Tibial artery (tissue), 4 donors: Measurements from ENCODE around the gene ETV6.

ENCODE experiments used
- DNase-seq, 2 donors: peaks; one replicate each; pipeline ENCODE4 v3.0.0-alpha.2; 2019
- H3K27ac ChIP-seq, 2 donors: fragments of 200-600 bp; sonication (generic) in 1 of 2; 1 replicate in 1 of 2; 2 replicates in 1 of 2; pipeline ENCODE4 v1.5.1; 2018 to 2019; ENCODE audit warnings: mild to moderate bottlenecking in 1 of 2
- H3K27me3 ChIP-seq, 2 donors: fragments of 200-600 bp; sonication (generic) in 1 of 2; one replicate each; pipeline versions ENCODE4 v1.5.1 to v1.6.0; 2016 to 2019
- H3K36me3 ChIP-seq, 3 donors: fragments of 200-600 bp; sonication (generic) in 2 of 3; one replicate each; pipeline ENCODE4 v1.5.1; 2016 to 2019; ENCODE audit warnings: mild to moderate bottlenecking in 2 of 3
- H3K4me1 ChIP-seq, 4 donors: fragments of 200-600 bp; sonication (generic) in 2 of 4; 1 replicate in 3 of 4; 2 replicates in 1 of 4; pipeline ENCODE4 v1.5.1; 2016 to 2019
- H3K4me3 ChIP-seq, 2 donors: fragments of 200-600 bp; sonication (generic) in 1 of 2; 1 replicate in 1 of 2; 2 replicates in 1 of 2; pipeline ENCODE4 v1.5.1; 2018 to 2019; ENCODE audit warnings: mild to moderate bottlenecking in 2 of 2
- H3K9me3 ChIP-seq, 3 donors: fragments of 200-600 bp; sonication (generic) in 1 of 3; one replicate each; pipeline ENCODE4 v1.5.1; 2016 to 2019
- CTCF ChIP-seq, 2 experiments: fragments of 200-600 bp in 1 of 2; fragments of 450-650 bp in 1 of 2; IDR thresholded peaks; one replicate each; pipeline ENCODE4 v1.5.1; 2017 to 2019; ENCODE audit warnings: antibody characterized with exemption in 2 of 2, mild to moderate bottlenecking in 1 of 2, moderate library complexity in 1 of 2
- intact Hi-C: fragments of 100-400 bp; cut with DNase I; formaldehyde crosslinking; loops from one replicate; pipeline ENCODE4 v1.15.0; 2023; ENCODE audit warnings: low total_unique reads

The ETV6 gene

GRCh38 chr12:11734580-11735180, 85.2 kb downstream of the ETV6 start:
- intact Hi-C loops = no loop called here
- Histone ChIP-seq H3K4me3 (no peak overlapping the region), H3K27me3 (no peaks in the 10 kb centered on the region), H3K27ac (no peak overlapping the region), H3K36me3 (peaks cover 0 to 4% (median 0%) of the 10 kb centered on the region in 3 donors), H3K4me1 (peaks cover 0 to 83% (median 47%) of the 10 kb centered on the region in 4 donors), H3K9me3 (no peaks in the 10 kb centered on the region)
- no peak for TF ChIP-seq CTCF (IDR thresholded peaks at IDR 0.05)
- DNase-seq = no peak

- H3K27ac ChIP-seq = peak overlapping the region; percentile 16 to 42
- H3K36me3 ChIP-seq = no peaks in the 10 kb centered on the region
- H3K4me1 ChIP-seq = peaks cover 0 to 82% (median 40%) of the 10 kb centered on the region in 4 donors
- no peaks in the 10 kb centered on the region for H3K27me3 ChIP-seq
- no peak for DNase-seq
- TF ChIP-seq CTCF (IDR thresholded peaks at IDR 0.05) = no peak
- intact Hi-C loops = no loop called here
- no peaks in the 10 kb centered on the region for H3K9me3 ChIP-seq
- no peak overlapping the region for H3K4me3 ChIP-seq
Measured at GRCh38 chr12:11738450-11738849, 89.0 kb downstream of the ETV6 start.

- Histone ChIP-seq H3K36me3 (no peaks in the 10 kb centered on the region), H3K9me3 (no peaks in the 10 kb centered on the region), H3K27me3 (no peaks in the 10 kb centered on the region), H3K4me1 (peaks cover 0 to 84% (median 47%) of the 10 kb centered on the region in 4 donors), H3K4me3 (peak overlapping the region in 1 of 2 donors; percentile 17), H3K27ac (peak overlapping the region; percentile 56 to 59)
- intact Hi-C loops = no loop called here
- no peak for TF ChIP-seq CTCF (IDR thresholded peaks at IDR 0.05)
- DNase-seq = no peak
Measured at GRCh38 chr12:11739980-11740577, 90.6 kb downstream of the ETV6 start.

- Histone ChIP-seq H3K9me3 (no peaks in the 10 kb centered on the region), H3K36me3 (no peaks in the 10 kb centered on the region), H3K4me3 (no peak overlapping the region), H3K27ac (peak overlapping the region; percentile 56 to 59), H3K4me1 (peaks cover 0 to 91% (median 55%) of the 10 kb centered on the region in 4 donors), H3K27me3 (no peaks in the 10 kb centered on the region)
- intact Hi-C loops = no loop called here
- DNase-seq = no peak
- no peak for TF ChIP-seq CTCF (IDR thresholded peaks at IDR 0.05)
Measured at GRCh38 chr12:11741434-11742092, 92.1 kb downstream of the ETV6 start.

- no peak for TF ChIP-seq CTCF (IDR thresholded peaks at IDR 0.05)
- Histone ChIP-seq H3K9me3 (no peaks in the 10 kb centered on the region), H3K27ac (peak overlapping the region; percentile 5 to 21), H3K27me3 (no peaks in the 10 kb centered on the region), H3K36me3 (no peaks in the 10 kb centered on the region), H3K4me3 (no peak overlapping the region), H3K4me1 (peaks cover 0 to 94% (median 56%) of the 10 kb centered on the region in 4 donors)
- DNase-seq = no peak
- intact Hi-C loops = no loop called here
Measured at GRCh38 chr12:11743423-11744409, 94.2 kb downstream of the ETV6 start.
